Small intestine (tissue), 7 donors: Measurements from ENCODE around the gene CCDC78. TPM values are rescaled to one million over a fixed set of nuclear protein-coding genes. Genes with fewer than 3 reads are reported as not detected.

Source experiments
- DNase-seq, 2 donors: peaks; one replicate each; pipeline versions ENCODE4 v3.0.0 to v3.0.0-alpha.2; 2013
- FAIRE-seq: peaks from 2 replicates; lab custom pipeline; 2012; peaks lifted over from hg19 to GRCh38; lab: Jason Lieb, UNC
- H3K27ac ChIP-seq, 3 donors: one replicate each; pipeline ENCODE4 v1.5.1; 2013; ENCODE audit warnings: low read length in 2 of 3, mild to moderate bottlenecking in 2 of 3, control low read depth in 1 of 3, inconsistent platforms in 1 of 3, low read depth in 1 of 3, moderate library complexity in 1 of 3
- H3K27me3 ChIP-seq, 3 donors: one replicate each; pipeline ENCODE4 v1.6.1; 2013; ENCODE audit warnings: low read length in 3 of 3, inconsistent platforms in 1 of 3; ENCODE audit not compliant: control insufficient read depth in 3 of 3, insufficient read depth in 3 of 3
- H3K36me3 ChIP-seq, 3 donors: one replicate each; pipeline ENCODE4 v1.6.1; 2013; ENCODE audit warnings: low read length in 3 of 3, inconsistent platforms in 1 of 3, low read depth in 1 of 3, mild to moderate bottlenecking in 1 of 3, moderate library complexity in 1 of 3; ENCODE audit not compliant: control insufficient read depth in 3 of 3, insufficient read depth in 2 of 3
- H3K4me1 ChIP-seq, 3 donors: one replicate each; pipeline ENCODE4 v1.6.1; 2013; ENCODE audit warnings: low read length in 2 of 3, inconsistent platforms in 1 of 3, low read depth in 1 of 3, mild to moderate bottlenecking in 1 of 3, moderate library complexity in 1 of 3; ENCODE audit not compliant: control insufficient read depth in 3 of 3, insufficient read depth in 2 of 3
- H3K4me3 ChIP-seq, 3 donors: one replicate each; pipeline ENCODE4 v1.5.1; 2013; ENCODE audit warnings: low read length in 3 of 3, control low read depth in 1 of 3, inconsistent platforms in 1 of 3, low read depth in 1 of 3, mild to moderate bottlenecking in 1 of 3, moderate library complexity in 1 of 3
- H3K9me3 ChIP-seq, 2 donors: one replicate each; pipeline ENCODE4 v1.6.1; 2013; ENCODE audit warnings: low read depth in 1 of 2, low read length in 1 of 2; ENCODE audit not compliant: control insufficient read depth in 2 of 2, insufficient read depth in 1 of 2
- WGBS, 3 donors: extraction: QIAGEN DNeasy Blood & Tissue Kit; methylation state at CpG; one replicate each; pipeline ENCODE4 v1.1.7; 2013; 5-methylcytosine and 5-hydroxymethylcytosine counted together
- polyA plus RNA-seq, 4 donors: library from polyadenylated mRNA; stranded (reverse) in 3 of 4; unstranded in 1 of 4; fragments of 200-250 nt in 3 of 4; fragments of 120-200 nt in 1 of 4; gene quantifications; one replicate each; pipeline versions ENCODE4 v1.2.1 to v1.2.3, GENCODE V29; 2013
- donor health status: healthy with polysubstance abuse.
- donor health status: control.
- donor health status: control.
- donor health status: Bipolar disorder and iron deficiency.
- donor health status: healthy.

Gene CCDC78
- polyA plus RNA-seq, 4 donors, result 0.72 to 1.6 (median 0.95) TPM; not detected in 1

DNA sequence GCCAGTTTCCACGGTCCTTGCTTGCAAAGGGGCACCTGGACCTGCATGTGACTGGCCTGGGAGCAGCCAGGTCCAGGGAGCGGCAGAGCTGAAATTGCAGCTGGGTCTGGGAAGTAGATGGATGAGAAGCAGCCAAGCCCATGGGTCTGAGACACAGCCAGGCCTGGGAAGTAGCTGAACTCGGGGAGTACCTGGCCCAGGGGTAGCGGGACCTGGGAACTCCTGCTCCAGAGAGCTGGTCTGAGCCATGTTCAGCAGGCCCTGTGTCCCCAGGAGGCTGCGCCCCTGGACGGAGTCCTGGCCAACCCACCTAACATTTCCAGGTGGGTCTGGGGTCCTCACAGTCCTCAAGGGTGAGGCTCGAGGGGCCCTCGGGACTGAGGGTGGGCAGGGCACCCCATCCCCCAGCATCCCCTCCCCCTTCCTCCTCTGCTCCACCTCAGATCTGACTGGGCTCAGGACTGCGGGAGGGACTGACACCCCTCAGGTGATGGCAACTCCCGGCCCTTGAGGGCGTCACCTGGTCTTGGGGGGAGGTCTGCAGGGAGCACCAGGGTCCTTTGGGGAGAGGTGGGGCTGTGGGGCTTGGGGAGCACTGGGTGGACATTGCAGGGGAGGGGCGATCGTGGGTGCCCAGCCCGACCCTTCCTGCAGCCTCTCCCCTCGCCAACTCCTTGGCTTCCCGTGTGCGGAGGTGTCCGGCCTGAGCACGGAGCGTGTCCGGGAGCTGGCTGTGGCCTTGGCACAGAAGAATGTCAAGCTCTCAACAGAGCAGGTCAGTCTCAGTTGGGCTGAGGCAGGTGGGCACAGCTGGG, 37.3 kb upstream of the CCDC78 start:
- WGBS, 3 donors, result 55 to 78% (median 60%) methylated on average over 16 to 21 of the region's 21 CpGs
- no peak for DNase-seq

DNA sequence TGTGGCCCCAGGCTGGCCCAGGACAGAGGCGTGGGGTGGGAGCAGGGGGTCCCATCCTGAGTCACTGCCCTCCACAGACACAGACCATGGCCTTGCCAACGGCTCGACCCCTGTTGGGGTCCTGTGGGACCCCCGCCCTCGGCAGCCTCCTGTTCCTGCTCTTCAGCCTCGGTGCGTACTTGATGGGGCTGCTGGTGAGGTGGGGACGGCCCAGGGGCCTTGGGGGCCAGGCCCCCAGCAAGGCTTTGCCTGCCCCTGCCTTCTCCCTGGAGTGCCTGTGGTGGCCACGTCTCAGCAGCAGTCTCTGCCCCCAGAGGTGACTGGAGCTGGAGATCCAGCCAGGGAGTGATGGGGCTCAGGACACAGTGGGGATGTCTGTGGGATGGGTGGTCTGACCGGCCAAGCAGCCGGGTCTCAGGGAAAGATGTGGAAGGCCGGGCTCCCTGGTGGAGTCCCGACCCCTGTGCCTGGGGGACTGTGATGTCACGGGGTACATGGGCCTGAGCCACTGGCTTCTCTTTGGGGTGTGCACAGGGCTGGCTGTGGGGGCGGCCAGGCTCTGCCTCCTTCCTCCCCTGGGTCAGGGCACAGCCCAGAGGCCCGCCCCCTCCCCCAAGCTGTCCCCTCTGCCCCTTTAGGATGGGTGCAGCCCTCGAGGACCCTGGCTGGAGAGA, 36.5 kb upstream of the CCDC78 start:
- Histone ChIP-seq H3K27me3 (no peaks in the 10 kb centered on the region), H3K36me3 (no peaks in the 10 kb centered on the region), H3K27ac (no peak overlapping the region), H3K4me3 (no peak overlapping the region), H3K9me3 (no peaks in the 10 kb centered on the region), H3K4me1 (peaks cover 0 to 29% (median 0%) of the 10 kb centered on the region in 3 donors)
- DNase-seq (no peak), FAIRE-seq (no peak)
- 67 to 83% (median 79%) methylated on average over 14 to 17 of the region's 17 CpGs for WGBS, 3 donors

More for the DNA sequence above, 37.3 kb upstream of the CCDC78 start:
- no peak overlapping the region for H3K27ac ChIP-seq
- H3K36me3 ChIP-seq, result no peaks in the 10 kb centered on the region
- no peak for FAIRE-seq
- peaks cover 0 to 29% (median 0%) of the 10 kb centered on the region in 3 donors for H3K4me1 ChIP-seq
- no peaks in the 10 kb centered on the region for H3K9me3 ChIP-seq
- no peak overlapping the region for H3K4me3 ChIP-seq
- H3K27me3 ChIP-seq, result no peaks in the 10 kb centered on the region

DNA sequence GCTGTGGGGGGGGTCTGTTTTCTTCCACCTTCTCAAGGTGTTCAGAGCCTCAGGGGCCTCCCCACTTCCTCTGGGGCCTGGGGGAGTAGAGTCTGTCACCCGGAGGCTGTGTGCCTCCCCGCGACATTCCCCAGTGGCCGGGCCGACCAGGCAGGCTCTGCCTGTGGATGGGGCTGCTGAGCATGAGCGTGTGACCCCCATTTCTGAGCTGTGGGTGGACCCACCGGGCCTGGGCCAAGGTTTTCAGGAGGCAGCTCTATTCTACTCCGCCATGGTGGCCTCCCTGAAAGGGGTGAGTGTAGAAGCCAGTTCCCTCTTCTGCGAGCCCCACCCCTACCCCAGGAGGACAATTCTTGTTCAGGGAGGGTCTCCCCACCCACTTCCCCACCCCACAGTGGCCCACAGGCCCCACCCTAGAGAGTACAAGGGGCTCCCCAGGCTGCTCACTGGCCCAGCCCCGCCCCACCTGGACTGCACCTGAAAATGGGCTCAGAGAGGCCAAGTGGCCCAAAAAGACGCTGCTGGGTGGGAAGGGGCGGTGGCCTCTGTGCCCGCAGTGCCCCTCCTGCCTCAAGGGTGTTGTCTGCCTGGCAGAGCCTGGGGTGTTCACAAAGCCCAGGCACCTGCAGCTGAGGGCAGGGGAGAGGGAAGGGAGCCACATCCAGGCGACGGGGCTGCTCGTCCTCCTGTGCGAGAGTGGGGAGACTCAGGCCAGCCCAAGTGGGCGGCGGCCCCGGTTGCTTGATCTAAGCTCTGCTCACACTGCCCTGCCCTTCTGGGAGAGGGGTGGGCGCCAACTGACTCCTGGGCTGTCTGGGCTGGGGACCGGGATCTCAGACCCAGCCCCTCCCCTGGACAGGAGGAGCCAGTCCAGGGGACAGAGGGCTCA, 35.6 kb upstream of the CCDC78 start:
- no peaks in the 10 kb centered on the region for H3K27me3 ChIP-seq
- DNase-seq (peak in 1 of 2 donors; percentile 60), FAIRE-seq (no peak)
- peaks cover 0 to 29% (median 0%) of the 10 kb centered on the region in 3 donors for H3K4me1 ChIP-seq
- no peaks in the 10 kb centered on the region for H3K36me3 ChIP-seq
- H3K9me3 ChIP-seq, result no peaks in the 10 kb centered on the region
- H3K4me3 ChIP-seq, result no peak overlapping the region
- WGBS, 3 donors, result 24 to 61% (median 43%) methylated on average over 15 to 22 of the region's 22 CpGs
- peak overlapping the region in 1 of 3 donors; percentile 85 for H3K27ac ChIP-seq

DNA sequence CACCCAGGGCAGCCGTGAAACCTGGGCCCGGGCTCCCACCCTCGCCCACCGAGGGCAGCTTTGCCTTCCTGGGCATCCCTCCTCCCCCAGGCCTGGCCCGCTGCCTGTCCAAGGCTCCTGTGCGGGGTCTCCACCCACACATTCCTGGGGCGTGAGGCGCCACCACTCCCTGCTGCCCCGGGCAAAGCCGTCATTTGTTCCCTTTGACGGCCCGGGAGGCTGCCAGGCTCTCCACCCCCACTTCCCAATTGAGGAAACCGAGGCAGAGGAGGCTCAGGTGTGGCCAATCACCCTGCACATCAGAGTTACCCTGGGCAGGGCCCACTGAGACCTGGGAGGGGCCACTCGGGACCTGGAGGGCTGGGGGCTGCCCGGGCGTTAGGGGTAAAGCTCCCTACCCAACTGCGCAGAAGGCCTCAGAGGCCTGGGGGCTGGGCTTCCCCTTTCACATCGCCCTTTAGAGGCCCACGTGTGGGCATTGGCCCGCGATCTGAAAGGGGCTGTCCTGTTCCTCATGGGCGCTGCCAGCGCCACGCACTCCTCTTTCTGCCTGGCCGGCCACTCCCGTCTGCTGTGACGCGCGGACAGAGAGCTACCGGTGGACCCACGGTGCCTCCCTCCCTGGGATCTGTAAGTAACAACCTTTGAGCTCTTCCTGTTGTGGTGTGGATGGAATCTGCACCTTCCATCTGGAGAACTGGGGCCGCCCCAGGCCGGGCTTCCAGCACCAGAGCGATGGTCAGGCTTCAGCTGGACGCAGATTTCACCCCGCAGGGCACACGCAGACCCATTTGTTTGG, 34.5 kb upstream of the CCDC78 start, which contains the start of gene MSLN:
Gene MSLN (plus strand): TSS at position 190 of the 799 bp plus-strand sequence. CDS start 1,947 bp downstream, outside the sequence.
- FAIRE-seq (no peak), DNase-seq (peak; percentile 76 to 91)
- peak within 1 kb of the TSS in 1 of 3 donors; percentile 85 for H3K27ac ChIP-seq
- no peaks in the 10 kb centered on the region for H3K27me3 ChIP-seq
- peaks cover 0 to 3% of the 10 kb centered on the region in 2 donors for H3K9me3 ChIP-seq
- no peaks in the 10 kb centered on the region for H3K36me3 ChIP-seq
- peak within 1 kb of the TSS in 1 of 3 donors; percentile 13 for H3K4me3 ChIP-seq
- WGBS, 3 donors, result 19 to 59% (median 47%) methylated on average over 37 of the region's 37 CpGs
- H3K4me1 ChIP-seq, result peaks cover 0 to 29% (median 0%) of the 10 kb centered on the region in 3 donors

DNA sequence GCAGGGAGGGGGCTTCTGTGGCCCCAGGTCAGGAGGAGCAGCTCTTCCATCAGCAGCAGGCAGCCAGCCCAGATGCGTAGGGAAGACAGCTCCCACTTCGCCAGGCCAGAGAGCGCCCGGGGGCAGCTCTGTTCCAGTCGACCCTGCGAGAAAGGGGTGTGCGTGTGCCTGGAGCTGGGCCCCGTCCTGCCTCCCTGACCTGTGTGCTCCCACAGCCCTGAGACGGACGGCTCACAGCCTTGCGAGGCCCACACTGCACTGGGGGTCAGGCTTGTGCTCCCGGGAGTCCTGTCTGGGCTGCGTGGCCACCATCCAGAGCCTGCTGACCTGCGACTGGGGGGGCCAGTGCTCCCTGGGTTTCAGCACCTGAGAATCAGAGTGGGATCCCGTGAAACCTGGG, 33.8 kb upstream of the CCDC78 start:
- Histone ChIP-seq H3K9me3 (peaks cover 0 to 3% of the 10 kb centered on the region in 2 donors), H3K27ac (no peak overlapping the region), H3K36me3 (no peaks in the 10 kb centered on the region), H3K4me3 (no peak overlapping the region), H3K27me3 (no peaks in the 10 kb centered on the region), H3K4me1 (peaks cover 0 to 29% (median 0%) of the 10 kb centered on the region in 3 donors)
- DNase-seq, result no peak
- no peak for FAIRE-seq
- WGBS, 3 donors, result 72 to 79% (median 75%) methylated on average over 12 to 15 of the region's 15 CpGs

DNA sequence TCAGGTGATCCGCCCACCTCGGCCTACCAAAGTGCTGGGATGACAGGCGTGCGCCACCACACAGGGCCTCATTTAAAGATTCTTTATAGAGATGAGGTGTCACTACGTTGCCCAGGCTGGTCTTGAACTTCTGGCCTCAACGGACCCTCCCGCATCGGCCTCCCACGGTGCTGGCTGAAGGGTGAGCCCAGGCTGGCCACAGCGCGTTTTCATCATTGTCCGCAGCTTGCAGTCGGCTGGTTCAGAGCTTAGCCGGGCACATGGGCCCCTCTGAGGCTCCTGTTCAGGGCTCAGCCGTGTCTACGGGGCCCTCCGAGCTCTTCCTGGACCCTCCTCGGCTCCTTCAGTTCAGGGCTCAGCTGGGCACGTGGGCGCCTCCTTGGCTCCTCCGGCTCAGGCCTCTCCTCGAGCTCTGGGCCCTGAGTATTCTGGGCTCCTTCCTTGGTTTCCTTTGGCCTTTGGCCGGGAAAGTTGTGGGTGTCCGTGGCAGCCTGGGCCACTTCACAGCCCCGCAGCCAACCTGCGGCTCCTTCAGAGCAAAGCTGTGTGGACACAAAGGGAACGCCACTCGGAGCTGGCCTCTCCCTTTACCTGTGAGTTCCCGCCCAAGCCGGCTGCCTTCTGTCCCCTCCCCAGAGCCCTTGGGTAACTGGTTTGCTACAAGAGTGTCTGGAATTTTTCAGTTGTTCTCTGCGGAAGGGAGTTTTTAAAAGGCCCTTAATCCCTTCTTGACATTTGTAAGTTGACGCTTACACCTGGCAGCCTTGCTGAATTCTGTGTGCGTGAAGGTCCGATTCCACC, 33.1 kb upstream of the CCDC78 start:
- Histone ChIP-seq H3K27me3 (no peaks in the 10 kb centered on the region), H3K36me3 (no peaks in the 10 kb centered on the region), H3K9me3 (peaks cover 0 to 3% of the 10 kb centered on the region in 2 donors), H3K27ac (no peak overlapping the region), H3K4me1 (peaks cover 0 to 29% (median 0%) of the 10 kb centered on the region in 3 donors), H3K4me3 (no peak overlapping the region)
- 77 to 83% (median 80%) methylated on average over 34 of the region's 34 CpGs for WGBS, 3 donors
- DNase-seq, result peak in 1 of 2 donors; percentile 42
- FAIRE-seq, result no peak

DNA sequence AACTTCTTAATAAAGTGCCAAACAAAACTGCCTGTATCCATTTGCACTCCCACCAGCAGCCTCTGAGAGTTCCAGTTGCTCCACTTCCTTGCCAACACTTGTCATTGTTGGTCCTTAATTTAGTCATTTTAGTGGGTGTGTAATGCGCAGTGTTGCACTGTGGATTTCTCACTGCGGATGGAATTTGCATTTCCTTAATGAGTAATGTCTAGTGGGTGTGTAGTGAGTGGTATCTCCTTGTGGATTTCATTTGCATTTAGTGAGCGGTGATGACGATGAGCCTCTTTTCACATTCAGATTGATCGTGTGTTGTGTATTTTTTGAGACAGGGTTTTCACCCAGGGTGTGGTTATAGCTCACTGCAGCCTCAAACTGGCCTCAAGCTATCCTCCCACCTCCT, 30.2 kb upstream of the CCDC78 start:
- Histone ChIP-seq H3K4me3 (no peak overlapping the region), H3K27ac (no peak overlapping the region), H3K27me3 (peaks cover 0 to 3% (median under 1%) of the 10 kb centered on the region in 3 donors), H3K9me3 (peaks cover 0 to 3% of the 10 kb centered on the region in 2 donors), H3K4me1 (peaks cover 0 to 20% (median 0%) of the 10 kb centered on the region in 3 donors), H3K36me3 (no peaks in the 10 kb centered on the region)
- FAIRE-seq, result no peak
- 87 to 93% (median 90%) methylated on average over 5 of the region's 5 CpGs for WGBS, 3 donors
- DNase-seq, result no peak
